ENCODE results near the gene ABI3BP.

The ABI3BP gene

GRCh38 chr3:100780071-100780622, 213.1 kb downstream of the ABI3BP start:
- Histone ChIP-seq H3K36me3 (ENCODE audit: low read depth) (no peaks in the 10 kb centered on the region), H3K4me3 (ENCODE audit: severe bottlenecking) (no peak overlapping the region), H3K4me1 (ENCODE audit: insufficient read depth, poor library complexity, severe bottlenecking) (peaks cover 2% of the 10 kb centered on the region), H3K27me3 (ENCODE audit: insufficient read depth, poor library complexity, severe bottlenecking) (no peaks in the 10 kb centered on the region), H3K9me3 (ENCODE audit: severe bottlenecking) (no peaks in the 10 kb centered on the region), H3K27ac (ENCODE audit: poor library complexity, severe bottlenecking) (no peak overlapping the region)
- no peak for DNase-seq (ENCODE audit: low spot score)
- TF ChIP-seq CTCF (IDR thresholded peaks at IDR 0.05; ENCODE audit: poor library complexity, severe bottlenecking): no peak
- no peak for ATAC-seq (ENCODE audit: low read depth)

DNA sequence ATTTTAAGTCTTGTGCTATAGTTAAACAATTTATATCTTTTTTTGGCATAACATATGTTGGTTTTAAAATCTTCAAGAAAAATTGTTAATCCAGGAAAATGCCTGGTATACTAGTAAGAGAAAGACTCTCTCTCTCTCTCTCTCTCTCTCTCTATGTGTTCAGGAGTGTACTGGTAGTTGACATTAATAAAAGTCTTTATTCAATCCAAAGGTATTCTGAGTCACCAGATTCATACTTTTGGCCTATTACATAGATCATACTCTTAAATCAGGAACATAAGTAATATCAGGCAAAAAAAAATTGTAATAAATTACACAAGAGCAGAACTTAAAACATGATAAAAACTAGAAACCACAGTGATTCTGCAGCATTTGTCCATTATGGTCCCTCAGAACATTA, 213.7 kb downstream of the ABI3BP start:
- Histone ChIP-seq H3K27me3 (ENCODE audit: insufficient read depth, poor library complexity, severe bottlenecking) (no peaks in the 10 kb centered on the region), H3K4me1 (ENCODE audit: insufficient read depth, poor library complexity, severe bottlenecking) (peaks cover 2% of the 10 kb centered on the region), H3K9me3 (ENCODE audit: severe bottlenecking) (no peaks in the 10 kb centered on the region), H3K4me3 (ENCODE audit: severe bottlenecking) (no peak overlapping the region), H3K27ac (ENCODE audit: poor library complexity, severe bottlenecking) (no peak overlapping the region), H3K36me3 (ENCODE audit: low read depth) (no peaks in the 10 kb centered on the region)
- DNase-seq (ENCODE audit: low spot score) (no peak), ATAC-seq (ENCODE audit: low read depth) (no peak)
- no peak for TF ChIP-seq CTCF (IDR thresholded peaks at IDR 0.05; ENCODE audit: poor library complexity, severe bottlenecking)

DNA sequence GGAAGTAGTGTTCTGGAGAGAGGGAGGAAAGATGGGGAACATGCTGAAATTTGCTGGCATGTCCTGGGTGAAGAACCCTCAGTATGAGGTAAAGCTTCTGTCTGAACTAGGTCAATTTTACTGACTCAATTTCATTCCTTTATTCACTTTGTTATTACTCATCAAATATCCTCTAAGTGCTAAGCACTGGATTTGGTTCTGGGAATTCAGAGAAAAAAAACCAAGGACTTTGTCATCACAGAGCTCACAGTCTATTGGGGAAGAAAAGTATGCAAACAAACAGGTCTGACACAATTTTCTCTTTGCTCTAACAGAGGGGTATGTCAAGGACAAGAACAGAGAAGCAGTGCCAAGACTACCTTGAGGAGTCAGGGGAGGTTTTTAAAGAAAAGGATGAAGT, 215.9 kb downstream of the ABI3BP start:
- Histone ChIP-seq H3K4me3 (ENCODE audit: severe bottlenecking) (no peak overlapping the region), H3K27me3 (ENCODE audit: insufficient read depth, poor library complexity, severe bottlenecking) (no peaks in the 10 kb centered on the region), H3K4me1 (ENCODE audit: insufficient read depth, poor library complexity, severe bottlenecking) (peaks cover 2% of the 10 kb centered on the region), H3K36me3 (ENCODE audit: low read depth) (no peaks in the 10 kb centered on the region), H3K9me3 (ENCODE audit: severe bottlenecking) (no peaks in the 10 kb centered on the region), H3K27ac (ENCODE audit: poor library complexity, severe bottlenecking) (no peak overlapping the region)
- DNase-seq (ENCODE audit: low spot score) (no peak), ATAC-seq (ENCODE audit: low read depth) (peak; percentile 51; the same call in 1 of the 3 replicates)
- TF ChIP-seq CTCF (IDR thresholded peaks at IDR 0.05; ENCODE audit: poor library complexity, severe bottlenecking): no peak

DNA sequence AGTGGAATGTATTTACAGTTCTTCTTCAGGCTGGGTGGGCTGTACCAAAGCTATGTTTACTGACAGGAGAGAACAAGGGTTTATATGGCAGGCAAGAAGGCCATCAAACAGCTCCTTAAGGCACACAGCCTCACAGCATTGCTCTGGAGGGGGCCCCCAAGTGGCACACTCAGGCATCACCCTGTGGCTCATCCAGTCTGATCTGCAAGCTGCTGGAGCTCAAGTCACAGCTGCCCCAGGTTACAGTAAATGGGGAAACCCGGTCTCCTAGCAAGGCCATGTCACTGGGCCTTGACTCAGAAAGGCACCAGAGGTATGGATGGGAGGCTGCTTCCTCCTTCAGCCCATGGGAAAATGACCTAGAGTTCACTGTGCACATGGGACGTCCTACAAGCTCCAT, 216.5 kb downstream of the ABI3BP start:
- Histone ChIP-seq H3K4me3 (ENCODE audit: severe bottlenecking) (no peak overlapping the region), H3K9me3 (ENCODE audit: severe bottlenecking) (no peaks in the 10 kb centered on the region), H3K27me3 (ENCODE audit: insufficient read depth, poor library complexity, severe bottlenecking) (no peaks in the 10 kb centered on the region), H3K4me1 (ENCODE audit: insufficient read depth, poor library complexity, severe bottlenecking) (peaks cover 2% of the 10 kb centered on the region), H3K36me3 (ENCODE audit: low read depth) (no peaks in the 10 kb centered on the region), H3K27ac (ENCODE audit: poor library complexity, severe bottlenecking) (no peak overlapping the region)
- no peak for TF ChIP-seq CTCF (IDR thresholded peaks at IDR 0.05; ENCODE audit: poor library complexity, severe bottlenecking)
- DNase-seq (ENCODE audit: low spot score): no peak
- ATAC-seq (ENCODE audit: low read depth): no peak

GRCh38 chr3:100776097-100776729, 217.0 kb downstream of the ABI3BP start:
- Histone ChIP-seq H3K9me3 (ENCODE audit: severe bottlenecking) (no peaks in the 10 kb centered on the region), H3K4me3 (ENCODE audit: severe bottlenecking) (no peak overlapping the region), H3K27me3 (ENCODE audit: insufficient read depth, poor library complexity, severe bottlenecking) (no peaks in the 10 kb centered on the region), H3K4me1 (ENCODE audit: insufficient read depth, poor library complexity, severe bottlenecking) (peaks cover 2% of the 10 kb centered on the region), H3K27ac (ENCODE audit: poor library complexity, severe bottlenecking) (no peak overlapping the region), H3K36me3 (ENCODE audit: low read depth) (no peaks in the 10 kb centered on the region)
- ATAC-seq (ENCODE audit: low read depth): no peak
- DNase-seq (ENCODE audit: low spot score): no peak
- TF ChIP-seq CTCF (IDR thresholded peaks at IDR 0.05; ENCODE audit: poor library complexity, severe bottlenecking): no peak

Data from RWPE2 (cell line).